K562 (cell line): ENCODE data around the gene IP6K2. TPM values are rescaled to one million over a fixed set of nuclear protein-coding genes. Genes with fewer than 3 reads are reported as not detected.

Experiments used
- BRCA1 ChIP-seq, 2 experiments: fragments of 450-650 bp in 1 of 2; sonication (generic) in 1 of 2; formaldehyde crosslinking in 1 of 2; IDR thresholded peaks; 2 replicates each; pipeline versions ENCODE4 v1.5.0 to v1.6.1; 2017 to 2020; ENCODE audit warnings: mild to moderate bottlenecking in 1 of 2, missing genetic modification reagents in 1 of 2
- BRD9 ChIP-seq: fragments of 450-650 bp; IDR thresholded peaks from 2 replicates; pipeline ENCODE4 v1.6.1; 2018; ENCODE audit warnings: low read depth; ENCODE audit not compliant: partially characterized antibody
- CHCHD3 ChIP-seq: fragments of 250-450 bp; sonication (Bioruptor Pico); IDR thresholded peaks from 2 replicates; pipeline ENCODE4 v2.1.2; 2022; ENCODE audit warnings: mild to moderate bottlenecking
- CTCFL ChIP-seq: IDR thresholded peaks from 2 replicates; pipeline ENCODE4 v1.6.1; 2011; ENCODE audit warnings: borderline replicate concordance, low read depth, mild to moderate bottlenecking, moderate library complexity, low read length; ENCODE audit not compliant: insufficient read depth, poor library complexity, severe bottlenecking
- DNMT1 ChIP-seq: fragments of 450-650 bp; IDR thresholded peaks from 2 replicates; pipeline ENCODE4 v1.6.1; 2016; ENCODE audit warnings: antibody characterized with exemption, mild to moderate bottlenecking
- ELF2 ChIP-seq: fragments of 250-450 bp; sonication (Bioruptor Pico); IDR thresholded peaks from 2 replicates; pipeline ENCODE4 v1.5.0; 2021; ENCODE audit warnings: mild to moderate bottlenecking
- GMEB1 ChIP-seq: fragments of 250-450 bp; sonication (Bioruptor Pico); IDR thresholded peaks from 2 replicates; pipeline ENCODE4 v1.4.0; 2020; ENCODE audit warnings: mild to moderate bottlenecking
- KDM4B ChIP-seq, 2 experiments: fragments of 450-650 bp in 1 of 2; sonication (generic) in 1 of 2; IDR thresholded peaks; 2 replicates each; pipeline ENCODE4 v1.6.1; 2016 to 2017; ENCODE audit warnings: borderline replicate concordance in 2 of 2, antibody characterized with exemption in 1 of 2, low read depth in 1 of 2, mild to moderate bottlenecking in 1 of 2
- MCM2 ChIP-seq: fragments of 450-650 bp; IDR thresholded peaks from 2 replicates; pipeline ENCODE4 v1.6.1; 2017; ENCODE audit warnings: low read depth, mild to moderate bottlenecking
- NKRF ChIP-seq: fragments of 450-650 bp; IDR thresholded peaks from 2 replicates; pipeline ENCODE4 v1.6.1; 2016; ENCODE audit warnings: borderline replicate concordance
- NRF1 ChIP-seq, 2 experiments: fragments of 450-650 bp; IDR thresholded peaks in 1 of 2; conservative IDR thresholded peaks in 1 of 2; 2 replicates each; pipeline ENCODE4 v1.6.1; 2014; ENCODE audit warnings: mild to moderate bottlenecking in 2 of 2
- RBM22 ChIP-seq: fragments of 200-400 bp; formaldehyde crosslinking; IDR thresholded peaks from 2 replicates; pipeline ENCODE4 v1.6.1; 2018; ENCODE audit warnings: low read length, low read depth; ENCODE audit not compliant: poor library complexity, severe bottlenecking
- SIRT6 ChIP-seq: IDR thresholded peaks from one replicate; pipeline ENCODE4 v1.6.1; 2012; ENCODE audit warnings: low read depth, mild to moderate bottlenecking, control low read depth, inconsistent platforms, low read length, moderate library complexity
- TAL1 ChIP-seq: fragments of 450-650 bp; IDR thresholded peaks from 2 replicates; pipeline ENCODE4 v1.6.1; 2016; ENCODE audit warnings: mild to moderate bottlenecking
- TEAD2 ChIP-seq: fragments of 450-650 bp; IDR thresholded peaks from 2 replicates; pipeline ENCODE4 v1.6.1; 2016; ENCODE audit warnings: missing genetic modification characterization, control low read depth, missing compliant biosample characterization
- TFAM ChIP-seq: fragments of 250-450 bp; sonication (Bioruptor Pico); conservative IDR thresholded peaks from 2 replicates; pipeline ENCODE4 v1.5.0; 2021; ENCODE audit warnings: mild to moderate bottlenecking, moderate library complexity
- ZNF197 ChIP-seq: fragments of 200-800 bp; sonication (Bioruptor generic); IDR thresholded peaks from 2 replicates; pipeline ENCODE4 v1.6.1; 2016; ENCODE audit warnings: low read depth, missing genetic modification characterization, missing compliant biosample characterization
- ZNF263 ChIP-seq: sonication (generic); formaldehyde crosslinking; IDR thresholded peaks from 2 replicates; pipeline ENCODE4 v1.8.0; 2022; ENCODE audit warnings: mild to moderate bottlenecking, missing genetic modification reagents, borderline replicate concordance
- ZNF398 ChIP-seq: fragments of 250-450 bp; sonication (Bioruptor Pico); IDR thresholded peaks from 2 replicates; pipeline ENCODE4 v1.8.0; 2021; ENCODE audit warnings: moderate library complexity, mild to moderate bottlenecking, inconsistent platforms
- ZNF431 ChIP-seq: sonication (generic); formaldehyde crosslinking; IDR thresholded peaks from 2 replicates; pipeline ENCODE4 v1.8.0; 2022; ENCODE audit warnings: mild to moderate bottlenecking, missing genetic modification reagents
- polyA plus RNA-seq, 8 experiments: library from polyadenylated mRNA; depleted of rRNA in 4 of 8; stranded (reverse) in 5 of 8; unstranded in 3 of 8; fragments of >200 nt; fragmentation: Nextera tagmentation in 2 of 8; fragmentation: Illumina TruSeq in 1 of 8; extraction: Ambion mirVana in 2 of 8; extraction: Trizol in 1 of 8; gene quantifications; 2 replicates each; pipeline versions ENCODE4 v1.2.1 to v1.2.3, GENCODE V29; 2011 to 2014; ENCODE audit warnings: inconsistent platforms in 1 of 8, missing spikeins in 1 of 8
- total RNA-seq, 7 experiments: library from RNA; depleted of rRNA in 6 of 7; stranded (reverse); fragments of >200 nt in 6 of 7; fragmentation: Illumina TruSeq in 2 of 7; extraction: Trizol in 2 of 7; gene quantifications; 2 replicates each; pipeline versions ENCODE4 v1.2.1 to v1.2.3, GENCODE V29; 2011 to 2021; ENCODE audit warnings: low replicate concordance in 1 of 7

The IP6K2 gene
- total and polyA plus RNA-seq, 9 of the 15 experiments (the other 6 are each of a cell fraction or from before 2014, with no cell fraction given), result 19.6 to 78.1 (median 48.0) TPM

- TF ChIP-seq CTCFL (no peak), ZNF431 (CRISPR knock-in tag) (no peak), GMEB1 (CRISPR knock-in tag) (no peak), ZNF263 (CRISPR knock-in tag) (no peak), NRF1 (conservative IDR thresholded peaks at IDR 0.05 in 1 of 2, IDR thresholded peaks at IDR 0.05 in 1 of 2) (peak; percentile 61 to 72), DNMT1 (no peak), ELF2 (CRISPR knock-in tag) (no peak), BRCA1 (IDR thresholded peaks at IDR 0.05) (no peak), BRCA1 (CRISPR knock-in tag; IDR thresholded peaks at IDR 0.05) (no peak), NKRF (no peak), TFAM (CRISPR knock-in tag) (no peak), SIRT6 (no peak), BRD9 (no peak), ZNF398 (no peak), TEAD2 (no peak), KDM4B (IDR thresholded peaks at IDR 0.05; ENCODE audit: borderline replicate concordance in 2 of 2, low read depth in 1 of 2) (no peak), MCM2 (no peak), CHCHD3 (CRISPR knock-in tag) (no peak), TAL1 (no peak), ZNF197 (CRISPR knock-in tag) (no peak), RBM22 (no peak)
These were observed 23.2 kb upstream of the IP6K2 start (continued) for GRCh38 chr3:48739955-48740823.
